NB4 (cell line): ENCODE results near the gene TMEM82.

Experiments
- POLR2A ChIP-seq: IDR thresholded peaks from 2 replicates; pipeline ENCODE4 v1.6.1; 2011; ENCODE audit warnings: mild to moderate bottlenecking; ENCODE audit not compliant: insufficient read length; ENCODE audit errors: extremely low read depth
- TF ChIP-seq, protein P1 (sequence below): IDR thresholded peaks from one replicate; pipeline ENCODE4 v1.5.1; 2012; ENCODE audit warnings: low read depth, low read length
- TF ChIP-seq, protein P2 (sequence below): IDR thresholded peaks from 2 replicates; pipeline ENCODE4 v1.6.1; 2011; ENCODE audit warnings: low read depth, low read length

DNA sequence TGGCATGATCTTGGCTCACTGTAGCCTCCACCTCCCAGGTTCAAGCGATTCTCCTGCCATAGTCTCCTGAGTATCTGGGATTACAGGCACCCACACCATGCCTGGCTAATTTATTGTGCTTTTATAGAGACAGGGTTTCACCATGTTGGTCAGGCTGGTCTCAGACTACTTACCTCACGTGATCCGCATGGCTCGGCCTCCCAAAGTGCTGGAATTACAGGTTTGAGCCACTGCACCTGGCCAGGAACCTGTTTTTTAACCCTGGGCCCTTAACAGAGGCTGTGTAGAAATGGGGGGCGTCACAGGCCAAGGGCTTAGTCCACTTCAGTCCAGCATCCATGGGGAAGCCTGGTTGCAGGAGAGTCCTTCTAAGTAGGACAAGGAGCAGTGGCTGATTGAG lies 25.6 kb downstream of the TMEM82 start:
- TF ChIP-seq, protein P1, sequence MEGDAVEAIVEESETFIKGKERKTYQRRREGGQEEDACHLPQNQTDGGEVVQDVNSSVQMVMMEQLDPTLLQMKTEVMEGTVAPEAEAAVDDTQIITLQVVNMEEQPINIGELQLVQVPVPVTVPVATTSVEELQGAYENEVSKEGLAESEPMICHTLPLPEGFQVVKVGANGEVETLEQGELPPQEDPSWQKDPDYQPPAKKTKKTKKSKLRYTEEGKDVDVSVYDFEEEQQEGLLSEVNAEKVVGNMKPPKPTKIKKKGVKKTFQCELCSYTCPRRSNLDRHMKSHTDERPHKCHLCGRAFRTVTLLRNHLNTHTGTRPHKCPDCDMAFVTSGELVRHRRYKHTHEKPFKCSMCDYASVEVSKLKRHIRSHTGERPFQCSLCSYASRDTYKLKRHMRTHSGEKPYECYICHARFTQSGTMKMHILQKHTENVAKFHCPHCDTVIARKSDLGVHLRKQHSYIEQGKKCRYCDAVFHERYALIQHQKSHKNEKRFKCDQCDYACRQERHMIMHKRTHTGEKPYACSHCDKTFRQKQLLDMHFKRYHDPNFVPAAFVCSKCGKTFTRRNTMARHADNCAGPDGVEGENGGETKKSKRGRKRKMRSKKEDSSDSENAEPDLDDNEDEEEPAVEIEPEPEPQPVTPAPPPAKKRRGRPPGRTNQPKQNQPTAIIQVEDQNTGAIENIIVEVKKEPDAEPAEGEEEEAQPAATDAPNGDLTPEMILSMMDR, result no peak
- TF ChIP-seq, protein P2, sequence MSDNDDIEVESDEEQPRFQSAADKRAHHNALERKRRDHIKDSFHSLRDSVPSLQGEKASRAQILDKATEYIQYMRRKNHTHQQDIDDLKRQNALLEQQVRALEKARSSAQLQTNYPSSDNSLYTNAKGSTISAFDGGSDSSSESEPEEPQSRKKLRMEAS, result no peak
- no peak for TF ChIP-seq POLR2A
